PC-9 (cell line): ENCODE data around the gene ZNF175.

ENCODE experiments used
- EZH2 ChIP-seq: fragments of 200-600 bp; sonication (generic); IDR thresholded peaks from 2 replicates; pipeline ENCODE4 v1.8.0; 2017; ENCODE audit warnings: antibody characterized with exemption, low read depth
- TF ChIP-seq, protein P1 (sequence below): fragments of 200-600 bp; sonication (generic); conservative IDR thresholded peaks from 2 replicates; pipeline ENCODE4 v1.6.1; 2017; ENCODE audit warnings: mixed run types, antibody characterized with exemption, mild to moderate bottlenecking, moderate library complexity

DNA sequence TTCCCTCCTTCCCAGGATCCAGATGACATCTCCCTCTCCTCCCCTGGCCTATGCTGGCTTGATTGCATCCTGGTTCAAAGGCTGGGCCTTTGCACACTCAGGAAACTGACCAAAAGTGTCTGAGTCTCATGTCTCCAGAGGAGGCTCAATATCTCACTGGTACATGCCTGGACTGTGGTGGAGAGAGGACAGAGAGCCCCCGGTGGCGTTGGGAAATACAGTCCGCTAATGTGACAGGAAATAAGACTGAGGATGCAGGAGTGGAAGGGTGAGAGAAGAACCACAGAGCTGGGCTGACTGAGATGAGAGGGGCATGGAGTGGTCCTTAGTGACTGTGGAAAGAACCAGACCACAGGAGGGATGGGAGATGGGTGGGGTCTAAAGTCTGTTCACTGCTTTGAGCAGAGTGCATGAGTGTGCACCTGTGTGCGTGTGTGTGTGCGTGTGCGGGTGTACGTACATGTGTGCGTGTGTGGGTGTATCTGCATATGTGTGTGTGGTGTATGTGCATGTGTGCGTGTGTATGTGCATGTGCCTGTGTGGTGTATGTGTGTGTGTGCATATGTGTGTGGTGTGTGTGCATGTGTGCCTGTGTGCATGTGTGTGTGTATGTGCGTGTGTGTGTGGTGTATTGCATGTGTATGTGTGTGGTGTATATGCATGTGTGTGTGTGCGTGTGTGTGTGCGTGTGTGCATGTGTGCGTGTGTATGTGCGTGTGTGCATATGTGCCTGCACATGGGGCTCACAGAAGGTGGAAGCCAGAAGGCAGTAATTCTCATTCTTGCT is 57.3 kb downstream of the ZNF175 start:
- TF ChIP-seq, protein P1, sequence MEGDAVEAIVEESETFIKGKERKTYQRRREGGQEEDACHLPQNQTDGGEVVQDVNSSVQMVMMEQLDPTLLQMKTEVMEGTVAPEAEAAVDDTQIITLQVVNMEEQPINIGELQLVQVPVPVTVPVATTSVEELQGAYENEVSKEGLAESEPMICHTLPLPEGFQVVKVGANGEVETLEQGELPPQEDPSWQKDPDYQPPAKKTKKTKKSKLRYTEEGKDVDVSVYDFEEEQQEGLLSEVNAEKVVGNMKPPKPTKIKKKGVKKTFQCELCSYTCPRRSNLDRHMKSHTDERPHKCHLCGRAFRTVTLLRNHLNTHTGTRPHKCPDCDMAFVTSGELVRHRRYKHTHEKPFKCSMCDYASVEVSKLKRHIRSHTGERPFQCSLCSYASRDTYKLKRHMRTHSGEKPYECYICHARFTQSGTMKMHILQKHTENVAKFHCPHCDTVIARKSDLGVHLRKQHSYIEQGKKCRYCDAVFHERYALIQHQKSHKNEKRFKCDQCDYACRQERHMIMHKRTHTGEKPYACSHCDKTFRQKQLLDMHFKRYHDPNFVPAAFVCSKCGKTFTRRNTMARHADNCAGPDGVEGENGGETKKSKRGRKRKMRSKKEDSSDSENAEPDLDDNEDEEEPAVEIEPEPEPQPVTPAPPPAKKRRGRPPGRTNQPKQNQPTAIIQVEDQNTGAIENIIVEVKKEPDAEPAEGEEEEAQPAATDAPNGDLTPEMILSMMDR = no peak
- no peak for TF ChIP-seq EZH2
